Activated CD4-positive, alpha-beta T cell treated with anti-CD3 and anti-CD28 coated beads, Interleukin-2, amount 10 ng/mL, durations not matched to agents 24 days and 14 days (primary cell): ENCODE data around the gene ADAD2. TPM values are rescaled to one million over a fixed set of nuclear protein-coding genes. Genes with fewer than 3 reads are reported as not detected.

Source experiments
- DNase-seq: peaks from one replicate; pipeline ENCODE4 v3.0.0; 2022
- H3K27ac Mint-ChIP-seq: one replicate; pipeline ENCODE4 v1.8.0; 2022; ENCODE audit warnings: mild to moderate bottlenecking, mixed read lengths
- H3K27me3 Mint-ChIP-seq: one replicate; pipeline ENCODE4 v1.8.0; 2022; ENCODE audit warnings: mixed read lengths
- H3K36me3 Mint-ChIP-seq: one replicate; pipeline ENCODE4 v1.8.0; 2022; ENCODE audit warnings: low read depth, mild to moderate bottlenecking, mixed read lengths
- H3K4me1 Mint-ChIP-seq: one replicate; pipeline ENCODE4 v1.8.0; 2021; ENCODE audit warnings: mixed read lengths
- H3K4me3 Mint-ChIP-seq: one replicate; pipeline ENCODE4 v1.8.0; 2022; ENCODE audit warnings: mild to moderate bottlenecking, moderate library complexity, mixed read lengths
- H3K9me3 Mint-ChIP-seq: one replicate; pipeline ENCODE4 v1.8.0; 2021; ENCODE audit warnings: mixed read lengths
- intact Hi-C: fragments of 100-400 bp; cut with micrococcal nuclease; formaldehyde crosslinking; loops from one replicate; pipeline ENCODE4 v1.15.1; 2023
- total RNA-seq: library from RNA; stranded (reverse); gene quantifications from 2 replicates; pipeline ENCODE4 v1.2.3, GENCODE V29; 2022

Gene ADAD2
- total RNA-seq, 1 donor from 2014 or later: not detected

GRCh38 chr16:84161801-84162200 is 29.2 kb upstream of the ADAD2 start:
- H3K4me3 Mint-ChIP-seq: no peak overlapping the region
- no peak overlapping the region for H3K27ac Mint-ChIP-seq
- peaks cover 39% of the 10 kb centered on the region for H3K27me3 Mint-ChIP-seq
- intact Hi-C loops: no loop called here
- H3K9me3 Mint-ChIP-seq: no peaks in the 10 kb centered on the region
- H3K4me1 Mint-ChIP-seq: no peaks in the 10 kb centered on the region
- DNase-seq: no peak
- no peaks in the 10 kb centered on the region for H3K36me3 Mint-ChIP-seq

GRCh38 chr16:84165746-84166145 is 25.2 kb upstream of the ADAD2 start:
- no peak for DNase-seq
- no peaks in the 10 kb centered on the region for H3K9me3 Mint-ChIP-seq
- H3K4me3 Mint-ChIP-seq: no peak overlapping the region
- intact Hi-C loops: no loop called here
- H3K27me3 Mint-ChIP-seq: peaks cover 34% of the 10 kb centered on the region
- H3K4me1 Mint-ChIP-seq: no peaks in the 10 kb centered on the region
- H3K36me3 Mint-ChIP-seq: no peaks in the 10 kb centered on the region
- H3K27ac Mint-ChIP-seq: no peak overlapping the region

- no peaks in the 10 kb centered on the region for H3K36me3 Mint-ChIP-seq
- intact Hi-C loops: no loop called here
- DNase-seq: no peak
- H3K9me3 Mint-ChIP-seq: no peaks in the 10 kb centered on the region
- H3K27ac Mint-ChIP-seq: no peak overlapping the region
- H3K4me1 Mint-ChIP-seq: no peaks in the 10 kb centered on the region
- no peak overlapping the region for H3K4me3 Mint-ChIP-seq
- peaks cover 29% of the 10 kb centered on the region for H3K27me3 Mint-ChIP-seq
Observed at GRCh38 chr16:84166796-84167695, 23.9 kb upstream of the ADAD2 start.

GRCh38 chr16:84169765-84170310 is 21.1 kb upstream of the ADAD2 start:
- no peak overlapping the region for H3K27ac Mint-ChIP-seq
- intact Hi-C loops: no loop called here
- no peak for DNase-seq
- no peaks in the 10 kb centered on the region for H3K4me1 Mint-ChIP-seq
- no peaks in the 10 kb centered on the region for H3K9me3 Mint-ChIP-seq
- peaks cover 20% of the 10 kb centered on the region for H3K27me3 Mint-ChIP-seq
- H3K4me3 Mint-ChIP-seq: no peak overlapping the region
- H3K36me3 Mint-ChIP-seq: no peaks in the 10 kb centered on the region

- no peak overlapping the region for H3K4me3 Mint-ChIP-seq
- no peaks in the 10 kb centered on the region for H3K9me3 Mint-ChIP-seq
- intact Hi-C loops: no loop called here
- DNase-seq: no peak
- H3K27ac Mint-ChIP-seq: no peak overlapping the region
- H3K36me3 Mint-ChIP-seq: peaks cover 9% of the 10 kb centered on the region
- peaks cover 8% of the 10 kb centered on the region for H3K27me3 Mint-ChIP-seq
- H3K4me1 Mint-ChIP-seq: peaks cover 11% of the 10 kb centered on the region
Observed at GRCh38 chr16:84174396-84174795, 16.6 kb upstream of the ADAD2 start.

- Mint-ChIP-seq H3K36me3 (peaks cover 9% of the 10 kb centered on the region), H3K27me3 (peaks cover 3% of the 10 kb centered on the region), H3K4me3 (no peak overlapping the region), H3K9me3 (no peaks in the 10 kb centered on the region), H3K27ac (no peak overlapping the region), H3K4me1 (peaks cover 11% of the 10 kb centered on the region)
- peak; percentile 83 for DNase-seq
- intact Hi-C loops: loop anchor here (1.0 kb wide), 1 partner anchor 90 kb away; no protein-coding TSS in a partner anchor
Observed at GRCh38 chr16:84175350-84176081, 15.4 kb upstream of the ADAD2 start.

- no peak overlapping the region for H3K27ac Mint-ChIP-seq
- intact Hi-C loops: no loop called here
- no peak overlapping the region for H3K4me3 Mint-ChIP-seq
- H3K4me1 Mint-ChIP-seq: peaks cover 11% of the 10 kb centered on the region
- DNase-seq: no peak
- H3K9me3 Mint-ChIP-seq: no peaks in the 10 kb centered on the region
- peaks cover 3% of the 10 kb centered on the region for H3K27me3 Mint-ChIP-seq
- H3K36me3 Mint-ChIP-seq: peaks cover 12% of the 10 kb centered on the region
Observed at GRCh38 chr16:84176192-84177053, 14.5 kb upstream of the ADAD2 start.

GRCh38 chr16:84177741-84178073 is 13.2 kb upstream of the ADAD2 start:
- Mint-ChIP-seq H3K27ac (peak overlapping the region; percentile 46), H3K9me3 (no peaks in the 10 kb centered on the region), H3K4me3 (no peak overlapping the region), H3K27me3 (peaks cover 3% of the 10 kb centered on the region), H3K36me3 (peaks cover 17% of the 10 kb centered on the region), H3K4me1 (peaks cover 11% of the 10 kb centered on the region)
- no peak for DNase-seq
- intact Hi-C loops: no loop called here

GRCh38 chr16:84178146-84178765 is 12.7 kb upstream of the ADAD2 start:
- H3K27ac Mint-ChIP-seq: peak overlapping the region; percentile 46
- H3K4me1 Mint-ChIP-seq: peaks cover 11% of the 10 kb centered on the region
- peaks cover 3% of the 10 kb centered on the region for H3K27me3 Mint-ChIP-seq
- no peak for DNase-seq
- H3K9me3 Mint-ChIP-seq: no peaks in the 10 kb centered on the region
- intact Hi-C loops: no loop called here
- peaks cover 20% of the 10 kb centered on the region for H3K36me3 Mint-ChIP-seq
- H3K4me3 Mint-ChIP-seq: no peak overlapping the region

- Mint-ChIP-seq H3K36me3 (peaks cover 22% of the 10 kb centered on the region), H3K9me3 (no peaks in the 10 kb centered on the region), H3K27me3 (peaks cover 3% of the 10 kb centered on the region), H3K4me3 (no peak overlapping the region), H3K4me1 (peaks cover 11% of the 10 kb centered on the region), H3K27ac (no peak overlapping the region)
- no peak for DNase-seq
- intact Hi-C loops: no loop called here
Observed at GRCh38 chr16:84178892-84179611, 11.9 kb upstream of the ADAD2 start.

GRCh38 chr16:84179612-84180320 is 11.2 kb upstream of the ADAD2 start:
- Mint-ChIP-seq H3K27ac (no peak overlapping the region), H3K36me3 (peaks cover 29% of the 10 kb centered on the region), H3K27me3 (no peaks in the 10 kb centered on the region), H3K9me3 (no peaks in the 10 kb centered on the region), H3K4me1 (peaks cover 17% of the 10 kb centered on the region), H3K4me3 (no peak overlapping the region)
- DNase-seq: no peak
- intact Hi-C loops: loop anchor here (5.0 kb wide), 1 partner anchor 843 kb away; no protein-coding TSS in a partner anchor

GRCh38 chr16:84180519-84181140 is 10.3 kb upstream of the ADAD2 start:
- Mint-ChIP-seq H3K36me3 (peaks cover 36% of the 10 kb centered on the region), H3K4me3 (no peak overlapping the region), H3K27me3 (no peaks in the 10 kb centered on the region), H3K27ac (no peak overlapping the region), H3K9me3 (no peaks in the 10 kb centered on the region), H3K4me1 (peaks cover 21% of the 10 kb centered on the region)
- DNase-seq: no peak
- intact Hi-C loops: loop anchor here (5.0 kb wide), 1 partner anchor 842 kb away; no protein-coding TSS in a partner anchor
